ENCODE measurements around the gene COL20A1.

- TF ChIP-seq, protein P1, sequence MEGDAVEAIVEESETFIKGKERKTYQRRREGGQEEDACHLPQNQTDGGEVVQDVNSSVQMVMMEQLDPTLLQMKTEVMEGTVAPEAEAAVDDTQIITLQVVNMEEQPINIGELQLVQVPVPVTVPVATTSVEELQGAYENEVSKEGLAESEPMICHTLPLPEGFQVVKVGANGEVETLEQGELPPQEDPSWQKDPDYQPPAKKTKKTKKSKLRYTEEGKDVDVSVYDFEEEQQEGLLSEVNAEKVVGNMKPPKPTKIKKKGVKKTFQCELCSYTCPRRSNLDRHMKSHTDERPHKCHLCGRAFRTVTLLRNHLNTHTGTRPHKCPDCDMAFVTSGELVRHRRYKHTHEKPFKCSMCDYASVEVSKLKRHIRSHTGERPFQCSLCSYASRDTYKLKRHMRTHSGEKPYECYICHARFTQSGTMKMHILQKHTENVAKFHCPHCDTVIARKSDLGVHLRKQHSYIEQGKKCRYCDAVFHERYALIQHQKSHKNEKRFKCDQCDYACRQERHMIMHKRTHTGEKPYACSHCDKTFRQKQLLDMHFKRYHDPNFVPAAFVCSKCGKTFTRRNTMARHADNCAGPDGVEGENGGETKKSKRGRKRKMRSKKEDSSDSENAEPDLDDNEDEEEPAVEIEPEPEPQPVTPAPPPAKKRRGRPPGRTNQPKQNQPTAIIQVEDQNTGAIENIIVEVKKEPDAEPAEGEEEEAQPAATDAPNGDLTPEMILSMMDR (IDR thresholded peaks at IDR 0.05; ENCODE audit: insufficient read depth, low read depth, low read length), result peak; percentile 42
- no peak for TF ChIP-seq EZH2 (IDR thresholded peaks at IDR 0.05; ENCODE audit: insufficient read depth, low read length)
Observed at GRCh38 chr20:63309261-63310071, 16.5 kb downstream of the COL20A1 start.
